Tibial nerve (tissue), 4 donors: ENCODE measurements around the gene MATN4. TPM values are rescaled to one million over a fixed set of nuclear protein-coding genes. Genes with fewer than 3 reads are reported as not detected.

Experiments
- DNase-seq, 2 donors: peaks; one replicate each; pipeline ENCODE4 v3.0.0-alpha.2; 2019; ENCODE audit warnings: low spot score in 2 of 2
- H3K27ac ChIP-seq, 4 donors: fragments of 200-600 bp; sonication (generic) in 3 of 4; one replicate each; pipeline ENCODE4 v1.5.1; 2017 to 2019; ENCODE audit warnings: mild to moderate bottlenecking in 1 of 4
- H3K27me3 ChIP-seq, 2 donors: fragments of 200-600 bp; sonication (generic) in 1 of 2; one replicate each; pipeline versions ENCODE4 v1.5.1 to v1.6.0; 2017 to 2019
- H3K36me3 ChIP-seq, 3 donors: fragments of 200-600 bp; sonication (generic); one replicate each; pipeline ENCODE4 v1.5.1; 2018 to 2019
- H3K4me1 ChIP-seq, 4 donors: fragments of 200-600 bp; sonication (generic) in 3 of 4; one replicate each; pipeline ENCODE4 v1.5.1; 2017 to 2019
- H3K4me3 ChIP-seq, 4 donors: fragments of 200-600 bp; sonication (generic) in 3 of 4; one replicate each; pipeline ENCODE4 v1.5.1; 2017 to 2019; ENCODE audit warnings: mild to moderate bottlenecking in 1 of 4, moderate library complexity in 1 of 4
- H3K9me3 ChIP-seq, 4 donors: fragments of 200-600 bp; sonication (generic) in 3 of 4; one replicate each; pipeline ENCODE4 v1.5.1; 2017 to 2019
- EP300 ChIP-seq, 2 donors: sonication (generic); formaldehyde crosslinking; IDR thresholded peaks; one replicate each; pipeline ENCODE4 v1.6.1; 2017; ENCODE audit warnings: antibody characterized with exemption in 2 of 2, mild to moderate bottlenecking in 1 of 2
- POLR2A ChIP-seq, 2 donors: fragments of 450-650 bp; IDR thresholded peaks; one replicate each; pipeline ENCODE4 v1.6.1; 2017; ENCODE audit warnings: antibody characterized with exemption in 2 of 2, mild to moderate bottlenecking in 2 of 2, moderate library complexity in 2 of 2
- WGBS, 2 donors: methylation state at CpG; one replicate each; pipeline ENCODE4 v1.1.5; 2018; 5-methylcytosine and 5-hydroxymethylcytosine counted together
- total RNA-seq, 4 donors: library from RNA; depleted of rRNA; stranded (reverse); fragments of >200 nt; gene quantifications; one replicate each; pipeline ENCODE4 v1.1.0, GENCODE V29; 2016
- TF ChIP-seq, protein P1 (sequence below), 5 experiments: fragments of 200-600 bp in 3 of 5; fragments of 450-650 bp in 2 of 5; sonication (generic) in 3 of 5; IDR thresholded peaks; one replicate each; pipeline ENCODE4 v1.5.1; 2016 to 2019; ENCODE audit warnings: antibody characterized with exemption in 5 of 5, mild to moderate bottlenecking in 3 of 5, moderate library complexity in 2 of 5

Gene MATN4, protein sequence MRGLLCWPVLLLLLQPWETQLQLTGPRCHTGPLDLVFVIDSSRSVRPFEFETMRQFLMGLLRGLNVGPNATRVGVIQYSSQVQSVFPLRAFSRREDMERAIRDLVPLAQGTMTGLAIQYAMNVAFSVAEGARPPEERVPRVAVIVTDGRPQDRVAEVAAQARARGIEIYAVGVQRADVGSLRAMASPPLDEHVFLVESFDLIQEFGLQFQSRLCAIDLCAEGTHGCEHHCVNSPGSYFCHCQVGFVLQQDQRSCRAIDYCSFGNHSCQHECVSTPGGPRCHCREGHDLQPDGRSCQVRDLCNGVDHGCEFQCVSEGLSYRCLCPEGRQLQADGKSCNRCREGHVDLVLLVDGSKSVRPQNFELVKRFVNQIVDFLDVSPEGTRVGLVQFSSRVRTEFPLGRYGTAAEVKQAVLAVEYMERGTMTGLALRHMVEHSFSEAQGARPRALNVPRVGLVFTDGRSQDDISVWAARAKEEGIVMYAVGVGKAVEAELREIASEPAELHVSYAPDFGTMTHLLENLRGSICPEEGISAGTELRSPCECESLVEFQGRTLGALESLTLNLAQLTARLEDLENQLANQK
- total RNA-seq = not detected

DNA sequence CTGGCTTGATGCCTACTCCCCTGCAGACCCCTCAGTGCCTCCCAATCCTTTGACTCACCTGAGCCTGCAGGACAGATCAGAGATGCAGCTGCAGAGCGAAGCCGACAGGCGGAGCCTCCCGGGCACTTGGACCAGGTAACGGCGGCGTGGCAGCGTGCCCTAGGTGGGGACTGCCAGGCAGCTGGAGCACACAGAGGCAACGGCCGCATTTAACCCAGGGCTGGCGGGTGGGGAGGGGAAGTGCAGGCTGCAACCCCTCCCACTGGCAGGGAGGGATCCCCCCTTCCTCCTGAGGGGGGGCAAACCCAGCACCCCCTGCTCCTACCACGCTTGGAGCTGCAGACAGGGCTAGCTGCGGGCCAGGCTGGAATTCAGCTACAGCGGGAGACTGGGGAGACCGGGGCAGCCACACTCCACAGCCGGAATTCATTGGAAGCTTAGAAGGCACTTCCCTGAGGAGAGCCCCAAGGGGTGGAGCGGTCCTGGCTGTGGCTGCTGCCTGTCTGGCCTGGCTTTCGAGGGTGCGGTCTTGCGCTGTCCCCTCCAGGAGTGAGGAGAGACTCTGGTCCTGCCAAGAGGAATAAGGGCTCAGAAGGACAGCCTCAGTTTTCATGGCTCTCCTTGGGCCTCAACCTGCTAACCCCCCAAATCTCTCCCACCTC lies at the start of gene MATN4:
TSS of gene MATN4 (minus strand) at position 183 of the 662 bp plus-strand sequence. CDS start 2,717 bp downstream, outside the sequence.
- H3K27me3 ChIP-seq = peaks cover 0 to 63% of the 10 kb centered on the region in 2 donors

DNA sequence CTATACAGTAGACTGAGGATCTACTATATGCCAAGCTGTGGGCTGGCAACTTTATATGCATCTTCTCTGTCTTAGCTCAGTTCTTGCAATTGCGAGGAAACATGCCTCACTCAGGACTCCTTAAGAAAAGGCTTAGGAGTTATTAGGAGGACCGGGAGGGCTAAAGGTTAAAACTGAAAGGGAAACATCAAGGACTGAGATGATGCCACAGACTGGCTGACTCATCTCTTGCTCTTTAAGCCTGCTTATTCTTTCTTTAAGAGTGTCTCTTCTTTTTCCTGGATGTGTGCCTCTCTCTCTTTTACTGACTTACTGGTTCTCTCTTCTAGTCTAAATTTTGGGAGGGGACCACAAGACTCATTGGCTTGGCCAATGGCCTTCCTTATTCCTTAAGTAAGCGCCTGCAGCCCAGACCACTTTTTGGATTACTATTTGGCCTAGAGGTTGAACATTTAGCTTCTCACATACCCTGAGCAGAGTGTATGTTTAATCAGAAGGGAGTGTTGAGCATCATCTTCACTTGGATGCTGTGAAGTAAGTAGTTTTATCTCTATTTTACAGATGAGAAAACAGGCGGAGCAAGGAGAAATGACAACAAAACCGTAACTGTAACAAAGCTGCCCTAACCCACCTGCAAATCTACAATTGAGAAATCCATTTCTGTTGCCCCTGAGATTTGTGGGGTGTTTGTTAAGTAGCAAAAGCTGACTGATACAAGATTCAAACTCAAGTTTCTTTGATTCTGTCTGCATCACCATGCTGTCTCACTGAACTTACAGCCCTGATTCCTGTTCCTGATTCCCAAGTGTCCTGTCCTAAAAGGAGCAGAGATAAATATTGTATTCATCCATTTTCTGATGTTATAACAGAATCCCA lies 47.3 kb upstream of the MATN4 start:
- H3K27me3 ChIP-seq = no peaks in the 10 kb centered on the region
- H3K4me1 ChIP-seq = peaks cover 2 to 41% (median 26%) of the 10 kb centered on the region in 4 donors
- no peak overlapping the region for H3K4me3 ChIP-seq
- DNase-seq = no peak
- no peaks in the 10 kb centered on the region for H3K9me3 ChIP-seq
- H3K27ac ChIP-seq = peak overlapping the region in 2 of 4 donors; percentile 60 to 64
- WGBS, 2 donors = 77 to 81% methylated on average over 5 of the region's 5 CpGs
- TF ChIP-seq, protein P1, sequence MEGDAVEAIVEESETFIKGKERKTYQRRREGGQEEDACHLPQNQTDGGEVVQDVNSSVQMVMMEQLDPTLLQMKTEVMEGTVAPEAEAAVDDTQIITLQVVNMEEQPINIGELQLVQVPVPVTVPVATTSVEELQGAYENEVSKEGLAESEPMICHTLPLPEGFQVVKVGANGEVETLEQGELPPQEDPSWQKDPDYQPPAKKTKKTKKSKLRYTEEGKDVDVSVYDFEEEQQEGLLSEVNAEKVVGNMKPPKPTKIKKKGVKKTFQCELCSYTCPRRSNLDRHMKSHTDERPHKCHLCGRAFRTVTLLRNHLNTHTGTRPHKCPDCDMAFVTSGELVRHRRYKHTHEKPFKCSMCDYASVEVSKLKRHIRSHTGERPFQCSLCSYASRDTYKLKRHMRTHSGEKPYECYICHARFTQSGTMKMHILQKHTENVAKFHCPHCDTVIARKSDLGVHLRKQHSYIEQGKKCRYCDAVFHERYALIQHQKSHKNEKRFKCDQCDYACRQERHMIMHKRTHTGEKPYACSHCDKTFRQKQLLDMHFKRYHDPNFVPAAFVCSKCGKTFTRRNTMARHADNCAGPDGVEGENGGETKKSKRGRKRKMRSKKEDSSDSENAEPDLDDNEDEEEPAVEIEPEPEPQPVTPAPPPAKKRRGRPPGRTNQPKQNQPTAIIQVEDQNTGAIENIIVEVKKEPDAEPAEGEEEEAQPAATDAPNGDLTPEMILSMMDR (IDR thresholded peaks at IDR 0.05) = no peak
- TF ChIP-seq EP300 (IDR thresholded peaks at IDR 0.05) (no peak), POLR2A (IDR thresholded peaks at IDR 0.05) (no peak)
- no peaks in the 10 kb centered on the region for H3K36me3 ChIP-seq

More for the DNA sequence above, at the start of gene MATN4:
- Histone ChIP-seq H3K36me3 (no peaks in the 10 kb centered on the region), H3K27ac (no peak within 1 kb of the TSS), H3K9me3 (no peaks in the 10 kb centered on the region), H3K4me3 (no peak within 1 kb of the TSS), H3K4me1 (peaks cover 0 to 35% (median 0%) of the 10 kb centered on the region in 4 donors)
- DNase-seq = no peak
- TF ChIP-seq, protein P1 (IDR thresholded peaks at IDR 0.05) = no peak
- TF ChIP-seq EP300 (IDR thresholded peaks at IDR 0.05) = no peak
- no peak for TF ChIP-seq POLR2A (IDR thresholded peaks at IDR 0.05)
- 57 to 60% methylated on average over 13 to 17 of the region's 20 CpGs for WGBS, 2 donors

DNA sequence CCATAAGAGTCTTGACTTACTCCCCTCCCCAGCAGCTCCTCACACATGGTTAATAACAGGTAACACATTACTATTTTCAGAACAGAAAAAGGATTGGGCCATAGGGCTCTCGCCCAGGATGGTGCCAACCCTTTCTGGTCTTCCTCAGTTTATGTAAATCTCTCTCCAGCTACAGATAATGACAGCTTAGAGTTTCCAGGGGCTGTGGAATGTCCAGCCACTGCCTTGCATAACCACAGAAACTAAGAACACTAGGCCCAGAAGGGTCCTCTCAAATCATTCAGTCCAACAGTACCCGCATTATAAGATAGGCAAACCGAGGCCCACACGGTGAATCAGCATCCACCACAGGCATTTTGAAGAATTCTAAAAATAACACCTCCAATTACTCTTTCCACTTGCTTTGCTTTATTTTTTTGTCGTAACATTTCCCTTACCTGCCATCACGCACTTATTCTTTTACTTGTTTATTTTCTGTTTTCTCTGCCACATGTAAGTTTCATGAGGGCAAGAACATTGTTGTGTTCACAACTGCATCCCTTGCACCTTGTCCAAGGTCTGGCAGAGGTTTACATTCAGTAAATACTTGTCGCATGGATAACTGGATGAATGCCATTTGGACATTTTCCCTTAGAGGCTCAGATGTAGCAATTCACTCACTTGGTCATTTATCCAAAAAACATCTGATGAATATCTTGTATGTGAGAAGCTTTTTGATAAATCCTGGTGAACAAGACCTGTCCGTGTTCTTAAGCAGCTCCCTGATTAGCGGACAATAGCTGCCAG lies 46.5 kb upstream of the MATN4 start:
- TF ChIP-seq POLR2A (IDR thresholded peaks at IDR 0.05) = no peak
- no peak for TF ChIP-seq EP300 (IDR thresholded peaks at IDR 0.05)
- TF ChIP-seq, protein P1 (IDR thresholded peaks at IDR 0.05) = no peak
- no peak for DNase-seq
- H3K36me3 ChIP-seq = no peaks in the 10 kb centered on the region
- 75 to 78% methylated on average over 9 of the region's 9 CpGs for WGBS, 2 donors
- peaks cover 2 to 36% (median 19%) of the 10 kb centered on the region in 4 donors for H3K4me1 ChIP-seq
- H3K9me3 ChIP-seq = no peaks in the 10 kb centered on the region
- no peaks in the 10 kb centered on the region for H3K27me3 ChIP-seq
- peak overlapping the region in 2 of 4 donors; percentile 60 to 64 for H3K27ac ChIP-seq
- H3K4me3 ChIP-seq = no peak overlapping the region

DNA sequence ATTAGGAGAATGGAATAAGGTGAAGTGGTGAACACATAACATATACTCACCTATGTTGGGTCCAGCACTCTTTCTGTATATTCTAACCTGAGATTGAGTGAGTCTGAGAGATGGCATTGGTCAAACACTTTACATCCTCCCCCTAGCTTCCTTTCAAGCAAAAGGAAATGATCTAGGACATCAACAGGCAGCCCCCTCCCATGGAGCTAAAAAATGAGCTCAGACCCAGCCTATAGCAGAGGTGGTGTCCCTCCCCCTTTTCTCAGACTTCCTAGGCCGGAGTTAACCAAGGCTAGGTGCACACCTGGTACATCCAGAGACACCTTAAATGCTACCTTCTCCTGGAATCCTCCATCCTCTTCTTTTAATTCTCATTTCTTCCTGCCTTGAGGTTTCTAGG lies 45.6 kb upstream of the MATN4 start:
- peaks cover 2 to 31% (median 16%) of the 10 kb centered on the region in 4 donors for H3K4me1 ChIP-seq

More for the DNA sequence above, 45.6 kb upstream of the MATN4 start:
- Histone ChIP-seq H3K36me3 (no peaks in the 10 kb centered on the region), H3K27me3 (no peaks in the 10 kb centered on the region), H3K27ac (peak overlapping the region in 2 of 4 donors; percentile 35 to 52), H3K4me3 (no peak overlapping the region), H3K9me3 (no peaks in the 10 kb centered on the region)
- 72 to 82% methylated on average over 1 of the region's 1 CpG for WGBS, 2 donors
- no peak for TF ChIP-seq EP300 (IDR thresholded peaks at IDR 0.05)
- no peak for TF ChIP-seq POLR2A (IDR thresholded peaks at IDR 0.05)
- TF ChIP-seq, protein P1 (IDR thresholded peaks at IDR 0.05) = no peak
- DNase-seq = no peak
